Measurements from ENCODE around the gene RASAL2. TPM values are rescaled to one million over a fixed set of nuclear protein-coding genes. Genes with fewer than 3 reads are reported as not detected.
"Not testable (repeated sequence)": the region's sequence is repeated elsewhere in the genome, so short reads cannot be mapped to it uniquely, and the experiment has no call there.

Gene RASAL2
- total RNA-seq, 2 donors from 2014 or later, result not detected

- peaks cover 8% of the 10 kb centered on the region for H3K9me3 Mint-ChIP-seq
Measured at GRCh38 chr1:178118524-178118923, 24.6 kb downstream of the RASAL2 start.

GRCh38 chr1:178119628-178120027, 25.7 kb downstream of the RASAL2 start:
- ATAC-seq, result no peak
- no peak overlapping the region for H3K4me3 Mint-ChIP-seq
- H3K27me3 Mint-ChIP-seq, result no peaks in the 10 kb centered on the region
- no peaks in the 10 kb centered on the region for H3K36me3 Mint-ChIP-seq
- H3K27ac Mint-ChIP-seq, result no peak overlapping the region
- H3K4me1 Mint-ChIP-seq (ENCODE audit: low read depth in 2 of 2), result no peaks in the 10 kb centered on the region
- peaks cover 8% of the 10 kb centered on the region for H3K9me3 Mint-ChIP-seq
- no peak for DNase-seq (ENCODE audit: low spot score)

More at GRCh38 chr1:178118524-178118923, 24.6 kb downstream of the RASAL2 start:
- no peaks in the 10 kb centered on the region for H3K4me1 Mint-ChIP-seq (ENCODE audit: low read depth in 2 of 2)
- H3K4me3 Mint-ChIP-seq, result no peak overlapping the region
- H3K27ac Mint-ChIP-seq, result no peak overlapping the region
- ATAC-seq, result no peak
- no peaks in the 10 kb centered on the region for H3K36me3 Mint-ChIP-seq
- no peaks in the 10 kb centered on the region for H3K27me3 Mint-ChIP-seq
- DNase-seq (ENCODE audit: low spot score), result no peak

GRCh38 chr1:178120088-178120487, 26.2 kb downstream of the RASAL2 start:
- no peak overlapping the region for H3K4me3 Mint-ChIP-seq
- no peaks in the 10 kb centered on the region for H3K27me3 Mint-ChIP-seq
- DNase-seq (ENCODE audit: low spot score), result no peak
- peaks cover 8% of the 10 kb centered on the region for H3K9me3 Mint-ChIP-seq
- ATAC-seq, result no peak
- no peak overlapping the region for H3K27ac Mint-ChIP-seq
- no peaks in the 10 kb centered on the region for H3K4me1 Mint-ChIP-seq (ENCODE audit: low read depth in 2 of 2)
- no peaks in the 10 kb centered on the region for H3K36me3 Mint-ChIP-seq

- H3K27me3 Mint-ChIP-seq; H3K27ac Mint-ChIP-seq; H3K9me3 Mint-ChIP-seq; ATAC-seq; H3K4me1 Mint-ChIP-seq (ENCODE audit: low read depth in 2 of 2); H3K36me3 Mint-ChIP-seq; DNase-seq (ENCODE audit: low spot score); H3K4me3 Mint-ChIP-seq: not testable (repeated sequence)
Measured at GRCh38 chr1:178120520-178121052, 26.7 kb downstream of the RASAL2 start.

GRCh38 chr1:178121883-178122282, 28.0 kb downstream of the RASAL2 start:
- peaks cover 3% of the 10 kb centered on the region for H3K9me3 Mint-ChIP-seq
- no peaks in the 10 kb centered on the region for H3K4me1 Mint-ChIP-seq (ENCODE audit: low read depth in 2 of 2)
- no peak for DNase-seq (ENCODE audit: low spot score)
- H3K36me3 Mint-ChIP-seq, result no peaks in the 10 kb centered on the region
- ATAC-seq, result no peak
- no peak overlapping the region for H3K27ac Mint-ChIP-seq
- no peak overlapping the region for H3K4me3 Mint-ChIP-seq
- H3K27me3 Mint-ChIP-seq, result no peaks in the 10 kb centered on the region

GRCh38 chr1:178122283-178122682, 28.4 kb downstream of the RASAL2 start:
- H3K27ac Mint-ChIP-seq, result no peak overlapping the region
- H3K4me3 Mint-ChIP-seq, result no peak overlapping the region
- no peaks in the 10 kb centered on the region for H3K36me3 Mint-ChIP-seq
- no peak for DNase-seq (ENCODE audit: low spot score)
- no peak for ATAC-seq
- no peaks in the 10 kb centered on the region for H3K4me1 Mint-ChIP-seq (ENCODE audit: low read depth in 2 of 2)
- H3K9me3 Mint-ChIP-seq, result peaks cover 3% of the 10 kb centered on the region
- H3K27me3 Mint-ChIP-seq, result no peaks in the 10 kb centered on the region

- no peak for DNase-seq (ENCODE audit: low spot score)
- Mint-ChIP-seq H3K27ac (no peak overlapping the region), H3K27me3 (no peaks in the 10 kb centered on the region), H3K4me1 (ENCODE audit: low read depth in 2 of 2) (no peaks in the 10 kb centered on the region), H3K4me3 (no peak overlapping the region), H3K9me3 (peaks cover 3% of the 10 kb centered on the region), H3K36me3 (no peaks in the 10 kb centered on the region)
- ATAC-seq, result no peak
Measured at GRCh38 chr1:178124115-178124514, 30.2 kb downstream of the RASAL2 start.

GRCh38 chr1:178126261-178126660, 32.4 kb downstream of the RASAL2 start:
- no peak for ATAC-seq
- no peaks in the 10 kb centered on the region for H3K27me3 Mint-ChIP-seq

GRCh38 chr1:178126741-178127185, 32.9 kb downstream of the RASAL2 start:
- Mint-ChIP-seq H3K9me3 (no peaks in the 10 kb centered on the region), H3K4me3 (no peak overlapping the region), H3K4me1 (ENCODE audit: low read depth in 2 of 2) (no peaks in the 10 kb centered on the region), H3K36me3 (no peaks in the 10 kb centered on the region), H3K27ac (no peak overlapping the region), H3K27me3 (no peaks in the 10 kb centered on the region)
- DNase-seq (ENCODE audit: low spot score) (no peak), ATAC-seq (no peak)

More at GRCh38 chr1:178126261-178126660, 32.4 kb downstream of the RASAL2 start:
- DNase-seq (ENCODE audit: low spot score), result no peak
- Mint-ChIP-seq H3K36me3 (no peaks in the 10 kb centered on the region), H3K4me3 (no peak overlapping the region), H3K4me1 (ENCODE audit: low read depth in 2 of 2) (no peaks in the 10 kb centered on the region), H3K9me3 (no peaks in the 10 kb centered on the region), H3K27ac (no peak overlapping the region)

GRCh38 chr1:178127482-178128191, 33.7 kb downstream of the RASAL2 start:
- no peaks in the 10 kb centered on the region for H3K27me3 Mint-ChIP-seq
- no peaks in the 10 kb centered on the region for H3K4me1 Mint-ChIP-seq (ENCODE audit: low read depth in 2 of 2)
- ATAC-seq, result no peak
- no peaks in the 10 kb centered on the region for H3K36me3 Mint-ChIP-seq
- no peaks in the 10 kb centered on the region for H3K9me3 Mint-ChIP-seq
- H3K4me3 Mint-ChIP-seq, result no peak overlapping the region
- H3K27ac Mint-ChIP-seq, result no peak overlapping the region
- no peak for DNase-seq (ENCODE audit: low spot score)

GRCh38 chr1:178133239-178133989, 39.5 kb downstream of the RASAL2 start:
- Mint-ChIP-seq H3K4me1 (ENCODE audit: low read depth in 2 of 2) (no peaks in the 10 kb centered on the region), H3K4me3 (no peak overlapping the region), H3K36me3 (no peaks in the 10 kb centered on the region), H3K27ac (no peak overlapping the region), H3K27me3 (no peaks in the 10 kb centered on the region), H3K9me3 (peaks cover 3% of the 10 kb centered on the region)
- ATAC-seq, result no peak
- DNase-seq (ENCODE audit: low spot score), result no peak

GRCh38 chr1:178134061-178134460, 40.2 kb downstream of the RASAL2 start:
- H3K36me3 Mint-ChIP-seq, result no peaks in the 10 kb centered on the region
- no peak overlapping the region for H3K4me3 Mint-ChIP-seq
- no peak overlapping the region for H3K27ac Mint-ChIP-seq
- H3K4me1 Mint-ChIP-seq (ENCODE audit: low read depth in 2 of 2), result no peaks in the 10 kb centered on the region
- no peak for ATAC-seq
- DNase-seq (ENCODE audit: low spot score), result no peak
- H3K27me3 Mint-ChIP-seq, result no peaks in the 10 kb centered on the region
- H3K9me3 Mint-ChIP-seq, result peaks cover 3% of the 10 kb centered on the region

GRCh38 chr1:178137238-178137637, 43.3 kb downstream of the RASAL2 start:
- no peak overlapping the region for H3K27ac Mint-ChIP-seq
- no peaks in the 10 kb centered on the region for H3K4me1 Mint-ChIP-seq (ENCODE audit: low read depth in 2 of 2)
- H3K27me3 Mint-ChIP-seq, result no peaks in the 10 kb centered on the region
- no peak overlapping the region for H3K4me3 Mint-ChIP-seq
- H3K36me3 Mint-ChIP-seq, result no peaks in the 10 kb centered on the region
- H3K9me3 Mint-ChIP-seq, result peaks cover 3% of the 10 kb centered on the region
- DNase-seq (ENCODE audit: low spot score) (no peak), ATAC-seq (no peak)

GRCh38 chr1:178142806-178143205, 48.9 kb downstream of the RASAL2 start:
- H3K4me3 Mint-ChIP-seq, result no peak overlapping the region
- H3K36me3 Mint-ChIP-seq, result no peaks in the 10 kb centered on the region
- ATAC-seq (no peak), DNase-seq (ENCODE audit: low spot score) (no peak)
- no peak overlapping the region for H3K27ac Mint-ChIP-seq
- no peaks in the 10 kb centered on the region for H3K9me3 Mint-ChIP-seq
- no peaks in the 10 kb centered on the region for H3K27me3 Mint-ChIP-seq
- no peaks in the 10 kb centered on the region for H3K4me1 Mint-ChIP-seq (ENCODE audit: low read depth in 2 of 2)

Data from natural killer cell treated with Interleukin-12 subunit alpha and Interleukin-12 subunit beta and Interleukin-15 and Interleukin-18, amount 100 ng/mL, for 72 hours (primary cell).